HepG2 (cell line): ENCODE measurements around the gene EVA1A. TPM values are rescaled to one million over a fixed set of nuclear protein-coding genes. Genes with fewer than 3 reads are reported as not detected.

Experiments
- ARHGAP35 ChIP-seq: sonication (generic); formaldehyde crosslinking; IDR thresholded peaks from 2 replicates; pipeline ENCODE4 v1.9.0; 2022; ENCODE audit warnings: mild to moderate bottlenecking, inconsistent platforms, moderate library complexity, missing genetic modification reagents, borderline replicate concordance
- CEBPG ChIP-seq: IDR thresholded peaks from 2 replicates; pipeline ENCODE4 v1.6.1; 2016
- FOXK1 ChIP-seq: sonication (generic); formaldehyde crosslinking; IDR thresholded peaks from 2 replicates; pipeline ENCODE4 v1.4.0; 2020; ENCODE audit warnings: low read depth, missing genetic modification reagents, borderline replicate concordance
- HMG20B ChIP-seq: conservative IDR thresholded peaks from 2 replicates; pipeline ENCODE4 v1.6.1; 2016; ENCODE audit warnings: missing genetic modification reagents, missing compliant biosample characterization
- MTA1 ChIP-seq: sonication (generic); formaldehyde crosslinking; IDR thresholded peaks from 2 replicates; pipeline ENCODE4 v1.4.0; 2020; ENCODE audit warnings: missing genetic modification reagents, mild to moderate bottlenecking, borderline replicate concordance
- MTF1 ChIP-seq: sonication (generic); formaldehyde crosslinking; IDR thresholded peaks from 2 replicates; pipeline ENCODE4 v1.5.0; 2020; ENCODE audit warnings: missing genetic modification reagents
- NCOR1 ChIP-seq: fragments of 200-600 bp; sonication (generic); IDR thresholded peaks from 2 replicates; pipeline ENCODE4 v1.7.0; 2017; ENCODE audit warnings: antibody characterized with exemption, low read length, borderline replicate concordance
- NR3C1 ChIP-seq: sonication (generic); formaldehyde crosslinking; IDR thresholded peaks from 2 replicates; pipeline ENCODE4 v1.4.0; 2020; ENCODE audit warnings: missing genetic modification reagents
- POLR2G ChIP-seq: fragments of 200-400 bp; formaldehyde crosslinking; IDR thresholded peaks from 2 replicates; pipeline ENCODE4 v1.6.1; 2018; ENCODE audit warnings: mild to moderate bottlenecking, low read depth, low read length, moderate library complexity
- RAD51 ChIP-seq: fragments of 450-650 bp; IDR thresholded peaks from 2 replicates; pipeline ENCODE4 v1.6.1; 2016; ENCODE audit warnings: borderline replicate concordance
- RBM39 ChIP-seq: fragments of 200-400 bp; formaldehyde crosslinking; IDR thresholded peaks from one replicate; pipeline ENCODE4 v1.6.1; 2018; ENCODE audit warnings: antibody characterized with exemption, mild to moderate bottlenecking, low read depth, low read length; ENCODE audit not compliant: poor library complexity, severe bottlenecking
- SNAPC2 ChIP-seq: sonication (generic); formaldehyde crosslinking; IDR thresholded peaks from 2 replicates; pipeline ENCODE4 v1.8.1; 2022; ENCODE audit warnings: mild to moderate bottlenecking, missing genetic modification reagents
- STAT5B ChIP-seq: sonication (generic); formaldehyde crosslinking; IDR thresholded peaks from 2 replicates; pipeline ENCODE4 v1.4.0; 2020; ENCODE audit warnings: missing genetic modification reagents
- TRIM24 ChIP-seq: sonication (generic); formaldehyde crosslinking; IDR thresholded peaks from 2 replicates; pipeline ENCODE4 v1.8.0; 2022; ENCODE audit warnings: mild to moderate bottlenecking, missing genetic modification reagents
- ZBTB42 ChIP-seq: sonication (generic); formaldehyde crosslinking; IDR thresholded peaks from 2 replicates; pipeline ENCODE4 v1.5.0; 2020; ENCODE audit warnings: mild to moderate bottlenecking, missing genetic modification reagents
- ZNF225 ChIP-seq: sonication (generic); formaldehyde crosslinking; IDR thresholded peaks from 2 replicates; pipeline ENCODE4 v1.4.0; 2020; ENCODE audit warnings: mild to moderate bottlenecking, missing genetic modification reagents
- ZNF3 ChIP-seq: IDR thresholded peaks from 2 replicates; pipeline ENCODE4 v1.7.0; 2017; ENCODE audit warnings: inconsistent platforms
- ZNF33A ChIP-seq: sonication (generic); formaldehyde crosslinking; IDR thresholded peaks from 2 replicates; pipeline ENCODE4 v1.5.1; 2020; ENCODE audit warnings: missing genetic modification reagents, mild to moderate bottlenecking, moderate library complexity, borderline replicate concordance
- ZNF484 ChIP-seq: sonication (generic); formaldehyde crosslinking; IDR thresholded peaks from 2 replicates; pipeline ENCODE4 v1.5.1; 2020; ENCODE audit warnings: mild to moderate bottlenecking, low read depth, missing genetic modification reagents, borderline replicate concordance
- ZNF501 ChIP-seq: sonication (generic); formaldehyde crosslinking; IDR thresholded peaks from 2 replicates; pipeline ENCODE4 v1.5.1; 2020; ENCODE audit warnings: mild to moderate bottlenecking, moderate library complexity, missing genetic modification reagents
- polyA plus RNA-seq, 8 experiments: library from polyadenylated mRNA; depleted of rRNA in 3 of 8; stranded (reverse) in 7 of 8; unstranded in 1 of 8; fragments of >200 nt; fragmentation: Illumina TruSeq in 4 of 8; extraction: Trizol in 4 of 8; gene quantifications; 2 replicates each; pipeline versions ENCODE4 v1.2.1 to v1.2.3, GENCODE V29; 2011 to 2016; ENCODE audit warnings: low read depth in 4 of 8, missing spikeins in 1 of 8, mixed read lengths in 1 of 8; ENCODE audit not compliant: insufficient read depth in 1 of 8
- total RNA-seq, 5 experiments: library from RNA; depleted of rRNA; stranded (reverse); fragments of >200 nt; fragmentation: Illumina TruSeq; extraction: Trizol; gene quantifications; 2 replicates each; pipeline ENCODE4 v1.2.3, GENCODE V29; 2016; ENCODE audit warnings: low read depth in 1 of 5
- TF ChIP-seq, protein P1 (sequence below): sonication (generic); formaldehyde crosslinking; IDR thresholded peaks from 2 replicates; pipeline ENCODE4 v1.9.0; 2021; ENCODE audit warnings: missing genetic modification reagents, borderline replicate concordance
- TF ChIP-seq, protein P2 (sequence below): IDR thresholded peaks from 2 replicates; pipeline ENCODE4 v1.6.1; 2016; ENCODE audit warnings: missing biosample characterization, missing genetic modification reagents, low read depth
- TF ChIP-seq, protein P3 (sequence below): sonication (generic); formaldehyde crosslinking; IDR thresholded peaks from 2 replicates; pipeline ENCODE4 v1.4.0; 2020; ENCODE audit warnings: missing genetic modification reagents

The EVA1A gene
- total and polyA plus RNA-seq, 2 of the 13 experiments (the other 11 are each of a cell fraction or from before 2014, with no cell fraction given) = 57.5 to 57.8 TPM

DNA sequence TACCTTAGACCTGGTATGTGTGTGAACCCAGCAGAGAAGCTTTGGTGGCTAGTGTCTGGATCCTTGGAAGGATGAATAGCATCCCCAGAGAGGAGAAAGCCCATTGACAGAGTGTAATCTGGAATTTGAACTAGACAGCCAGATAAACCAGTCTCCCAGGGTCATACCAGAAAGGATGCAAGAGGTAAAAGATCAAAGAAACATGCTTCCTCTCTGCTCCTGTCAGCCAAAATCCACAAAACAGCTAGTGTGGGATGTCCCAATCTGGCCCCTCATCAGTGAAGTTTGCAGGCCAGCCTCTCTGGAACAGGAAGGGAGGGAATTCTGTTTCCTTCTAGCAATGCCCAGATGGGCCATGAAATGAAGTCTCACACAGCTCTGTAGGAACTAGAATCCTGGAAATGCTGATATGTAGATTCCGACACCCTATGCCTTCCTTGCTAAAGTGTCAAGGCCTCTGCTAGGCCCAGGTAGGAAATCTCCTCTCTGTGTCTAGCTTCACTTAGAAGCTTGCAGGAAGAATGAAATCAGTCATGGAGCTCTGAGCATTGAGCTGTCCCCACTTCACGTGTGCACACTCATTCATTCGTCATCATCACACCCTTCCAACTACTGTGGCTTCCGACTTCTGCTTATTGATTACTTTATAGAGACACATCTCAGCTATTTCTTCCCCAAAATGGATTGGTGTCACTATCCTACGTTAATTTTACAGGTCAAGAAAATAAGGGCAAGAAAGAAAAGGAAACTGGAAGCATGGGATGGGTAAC, 38.0 kb downstream of the EVA1A start (continued):
- TF ChIP-seq, protein P1, sequence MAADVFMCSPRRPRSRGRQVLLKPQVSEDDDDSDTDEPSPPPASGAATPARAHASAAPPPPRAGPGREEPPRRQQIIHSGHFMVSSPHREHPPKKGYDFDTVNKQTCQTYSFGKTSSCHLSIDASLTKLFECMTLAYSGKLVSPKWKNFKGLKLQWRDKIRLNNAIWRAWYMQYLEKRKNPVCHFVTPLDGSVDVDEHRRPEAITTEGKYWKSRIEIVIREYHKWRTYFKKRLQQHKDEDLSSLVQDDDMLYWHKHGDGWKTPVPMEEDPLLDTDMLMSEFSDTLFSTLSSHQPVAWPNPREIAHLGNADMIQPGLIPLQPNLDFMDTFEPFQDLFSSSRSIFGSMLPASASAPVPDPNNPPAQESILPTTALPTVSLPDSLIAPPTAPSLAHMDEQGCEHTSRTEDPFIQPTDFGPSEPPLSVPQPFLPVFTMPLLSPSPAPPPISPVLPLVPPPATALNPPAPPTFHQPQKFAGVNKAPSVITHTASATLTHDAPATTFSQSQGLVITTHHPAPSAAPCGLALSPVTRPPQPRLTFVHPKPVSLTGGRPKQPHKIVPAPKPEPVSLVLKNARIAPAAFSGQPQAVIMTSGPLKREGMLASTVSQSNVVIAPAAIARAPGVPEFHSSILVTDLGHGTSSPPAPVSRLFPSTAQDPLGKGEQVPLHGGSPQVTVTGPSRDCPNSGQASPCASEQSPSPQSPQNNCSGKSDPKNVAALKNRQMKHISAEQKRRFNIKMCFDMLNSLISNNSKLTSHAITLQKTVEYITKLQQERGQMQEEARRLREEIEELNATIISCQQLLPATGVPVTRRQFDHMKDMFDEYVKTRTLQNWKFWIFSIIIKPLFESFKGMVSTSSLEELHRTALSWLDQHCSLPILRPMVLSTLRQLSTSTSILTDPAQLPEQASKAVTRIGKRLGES = no peak
- TF ChIP-seq ZNF3 (CRISPR knock-in tag) = peak; percentile 23; the same call in 1 of the 2 replicates
- TF ChIP-seq, protein P2, sequence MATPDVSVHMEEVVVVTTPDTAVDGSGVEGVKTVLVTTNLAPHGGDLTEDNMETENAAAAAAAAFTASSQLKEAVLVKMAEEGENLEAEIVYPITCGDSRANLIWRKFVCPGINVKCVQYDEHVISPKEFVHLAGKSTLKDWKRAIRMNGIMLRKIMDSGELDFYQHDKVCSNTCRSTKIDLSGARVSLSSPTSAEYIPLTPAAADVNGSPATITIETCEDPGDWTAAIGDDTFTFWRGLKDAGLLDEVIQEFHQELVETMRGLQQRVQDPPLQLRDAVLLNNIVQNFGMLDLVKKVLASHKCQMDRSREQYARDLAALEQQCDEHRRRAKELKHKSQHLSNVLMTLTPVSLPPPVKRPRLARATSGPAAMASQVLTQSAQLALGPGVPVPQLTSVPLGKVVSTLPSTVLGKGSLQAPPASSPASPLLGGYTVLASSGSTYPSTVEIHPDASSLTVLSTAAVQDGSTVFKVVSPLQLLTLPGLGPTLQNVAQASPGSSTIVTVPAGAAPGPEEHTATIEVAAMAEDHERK (CRISPR knock-in tag) = no peak
- TF ChIP-seq FOXK1 (CRISPR knock-in tag) = peak; percentile 83
- peak; percentile 34; the same call in 1 of the 2 replicates for TF ChIP-seq MTF1 (CRISPR knock-in tag)
- TF ChIP-seq ZBTB42 (CRISPR knock-in tag) = 0 out of 2 replicates have a peak, but pooled peaks have one; percentile 52
- no peak for TF ChIP-seq ARHGAP35 (CRISPR knock-in tag)
- peak; percentile 70; the same call in 1 of the 2 replicates for TF ChIP-seq TRIM24 (CRISPR knock-in tag)
- TF ChIP-seq RBM39 = no peak
- peak; percentile 92 for TF ChIP-seq CEBPG (CRISPR knock-in tag)
- TF ChIP-seq, protein P3, sequence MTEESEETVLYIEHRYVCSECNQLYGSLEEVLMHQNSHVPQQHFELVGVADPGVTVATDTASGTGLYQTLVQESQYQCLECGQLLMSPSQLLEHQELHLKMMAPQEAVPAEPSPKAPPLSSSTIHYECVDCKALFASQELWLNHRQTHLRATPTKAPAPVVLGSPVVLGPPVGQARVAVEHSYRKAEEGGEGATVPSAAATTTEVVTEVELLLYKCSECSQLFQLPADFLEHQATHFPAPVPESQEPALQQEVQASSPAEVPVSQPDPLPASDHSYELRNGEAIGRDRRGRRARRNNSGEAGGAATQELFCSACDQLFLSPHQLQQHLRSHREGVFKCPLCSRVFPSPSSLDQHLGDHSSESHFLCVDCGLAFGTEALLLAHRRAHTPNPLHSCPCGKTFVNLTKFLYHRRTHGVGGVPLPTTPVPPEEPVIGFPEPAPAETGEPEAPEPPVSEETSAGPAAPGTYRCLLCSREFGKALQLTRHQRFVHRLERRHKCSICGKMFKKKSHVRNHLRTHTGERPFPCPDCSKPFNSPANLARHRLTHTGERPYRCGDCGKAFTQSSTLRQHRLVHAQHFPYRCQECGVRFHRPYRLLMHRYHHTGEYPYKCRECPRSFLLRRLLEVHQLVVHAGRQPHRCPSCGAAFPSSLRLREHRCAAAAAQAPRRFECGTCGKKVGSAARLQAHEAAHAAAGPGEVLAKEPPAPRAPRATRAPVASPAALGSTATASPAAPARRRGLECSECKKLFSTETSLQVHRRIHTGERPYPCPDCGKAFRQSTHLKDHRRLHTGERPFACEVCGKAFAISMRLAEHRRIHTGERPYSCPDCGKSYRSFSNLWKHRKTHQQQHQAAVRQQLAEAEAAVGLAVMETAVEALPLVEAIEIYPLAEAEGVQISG (CRISPR knock-in tag) = peak; percentile 87
- TF ChIP-seq ZNF225 (CRISPR knock-in tag) = peak; percentile 57; the same call in 1 of the 2 replicates
- peak; percentile 97 for TF ChIP-seq NCOR1
- no peak for TF ChIP-seq ZNF484 (CRISPR knock-in tag)
- no peak for TF ChIP-seq NR3C1
- TF ChIP-seq POLR2G = peak; percentile 79
- no peak for TF ChIP-seq RAD51
- 0 out of 2 replicates have a peak, but pooled peaks have one; percentile 7 for TF ChIP-seq STAT5B
- TF ChIP-seq ZNF501 (CRISPR knock-in tag) = peak; percentile 48; the same call in 1 of the 2 replicates
- no peak; the same call in 1 of the 2 replicates for TF ChIP-seq MTA1
- TF ChIP-seq SNAPC2 (CRISPR knock-in tag) = peak; percentile 89; the same call in 1 of the 2 replicates
- peak; percentile 87; the same call in 1 of the 2 replicates for TF ChIP-seq HMG20B (CRISPR knock-in tag)
- 0 out of 2 replicates have a peak, but pooled peaks have one; percentile 11 for TF ChIP-seq ZNF33A (CRISPR knock-in tag)
